T-helper 1 cell treated with Interleukin-12 subunit alpha and Interleukin-12 subunit beta and Interleukin-4 antibody, amounts not matched to agents 30 ng/mL and 1 ng/mL, for 36 hours (primary cell): ENCODE results near the gene CHST9. TPM values are rescaled to one million over a fixed set of nuclear protein-coding genes. Genes with fewer than 3 reads are reported as not detected.
"Not testable (repeated sequence)": the region's sequence is repeated elsewhere in the genome, so short reads cannot be mapped to it uniquely, and the experiment has no call there.

Source experiments
- intact Hi-C: fragments of 100-400 bp; cut with micrococcal nuclease; formaldehyde crosslinking; loops from one replicate; pipeline ENCODE4 v1.15.1; 2024
- total RNA-seq: library from RNA; stranded (reverse); gene quantifications from 2 replicates; pipeline ENCODE4 v1.2.3, GENCODE V29; 2022

The CHST9 gene
- total RNA-seq, 1 donor from 2014 or later, result not detected

DNA sequence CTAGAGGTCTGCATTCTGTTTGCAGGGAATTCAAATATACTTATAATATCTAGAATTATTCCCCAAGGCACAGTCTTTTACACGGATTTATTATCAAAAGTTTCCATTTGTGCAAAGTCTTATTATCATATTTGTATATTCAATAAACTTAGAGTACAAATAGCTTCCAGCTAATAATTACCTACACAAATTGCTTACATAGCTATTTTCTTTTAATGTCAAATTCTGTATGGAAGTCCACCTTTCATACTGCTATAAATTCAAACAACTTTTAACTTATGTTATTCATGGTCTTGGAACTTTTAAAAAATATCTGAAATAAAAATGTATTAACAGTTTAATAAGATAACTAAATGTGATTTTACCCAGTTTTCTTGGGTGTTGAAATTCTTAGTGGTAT is 13.1 kb downstream of the CHST9 start:
- intact Hi-C loops, result no loop called here

DNA sequence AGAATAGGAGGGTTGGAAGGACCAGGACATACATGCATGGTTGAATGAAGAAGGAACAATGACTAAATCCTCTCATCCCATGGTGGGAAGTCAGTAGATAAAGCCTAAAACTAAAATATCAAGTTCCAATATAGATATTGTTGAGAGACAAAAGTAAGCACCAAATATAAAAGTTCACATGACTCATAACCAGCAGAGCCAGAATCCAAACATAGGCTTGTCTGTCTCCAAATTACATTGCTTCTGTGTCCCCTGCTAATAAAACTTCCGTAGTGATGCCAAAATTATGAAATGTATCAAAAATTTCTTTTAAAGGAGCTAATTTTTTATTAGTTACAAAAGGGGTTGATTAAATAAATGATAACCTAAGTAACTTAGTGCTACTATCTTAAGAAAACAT is 19.7 kb downstream of the CHST9 start:
- intact Hi-C loops, result no loop called here

DNA sequence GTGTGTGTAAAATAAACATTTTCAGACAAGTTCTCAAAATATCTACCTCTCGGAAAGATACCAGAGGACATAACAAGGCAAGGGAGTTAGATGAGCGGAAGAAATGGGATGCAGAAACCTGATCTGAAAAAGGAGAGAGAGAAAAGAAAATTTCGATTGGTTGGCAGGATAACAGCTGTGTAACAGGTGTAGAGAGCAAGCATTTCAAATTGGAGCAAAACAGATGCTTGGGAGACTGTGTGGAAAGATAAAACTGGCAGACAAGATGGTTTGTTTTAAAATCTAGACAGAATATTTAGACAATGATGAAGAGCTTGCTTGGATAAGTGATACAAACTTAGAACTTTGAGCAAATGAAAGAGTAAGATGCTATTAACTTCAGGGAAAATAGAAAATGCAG is 20.2 kb downstream of the CHST9 start:
- intact Hi-C loops, result no loop called here

DNA sequence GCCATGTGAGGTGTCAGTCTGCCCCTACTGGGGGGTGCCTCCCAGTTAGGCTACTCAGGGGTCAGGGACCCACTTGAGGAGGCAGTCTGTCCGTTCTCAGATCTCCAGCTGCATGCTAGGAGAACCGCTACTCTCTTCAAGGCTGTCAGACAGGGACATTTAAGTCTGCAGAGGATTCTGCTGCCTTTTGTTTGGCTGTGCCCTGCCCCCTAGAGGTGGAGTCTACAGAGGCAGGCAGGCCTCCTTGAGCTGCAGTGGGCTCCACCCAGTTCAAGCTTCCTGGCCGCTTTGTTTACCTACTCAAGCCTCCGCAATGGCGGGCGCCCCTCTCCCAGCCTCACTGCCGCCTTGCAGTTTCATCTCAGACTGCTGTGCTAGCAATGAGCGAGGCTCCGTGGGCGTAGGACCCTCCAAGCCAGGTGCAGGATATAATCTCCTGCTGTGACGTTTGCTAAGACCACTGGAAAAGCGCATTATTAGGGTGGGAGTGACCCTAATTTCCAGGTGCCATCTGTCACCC is 21.9 kb downstream of the CHST9 start:
- intact Hi-C loops, result not testable (repeated sequence)

GRCh38 chr18:27149240-27149639 is 35.9 kb downstream of the CHST9 start:
- intact Hi-C loops, result not testable (repeated sequence)

DNA sequence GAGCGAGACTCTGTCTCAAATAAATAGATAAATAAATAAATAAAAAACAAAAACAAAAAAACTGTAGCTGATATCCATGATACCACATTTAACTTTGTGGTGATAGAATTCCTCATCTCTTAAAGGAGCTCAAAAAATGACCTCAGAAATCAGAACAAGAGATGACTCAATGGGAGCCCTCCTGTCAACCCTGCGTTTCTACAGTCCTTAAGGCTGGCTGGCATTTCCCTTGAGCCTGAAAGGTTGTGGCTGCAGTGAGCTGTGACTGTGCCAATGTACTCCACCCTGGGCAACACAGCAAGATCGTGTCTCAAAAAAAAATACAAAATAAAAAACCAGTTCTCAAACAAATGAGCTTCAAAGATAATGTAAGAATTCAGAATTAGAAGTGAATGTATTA is 40.4 kb downstream of the CHST9 start:
- intact Hi-C loops, result no loop called here

DNA sequence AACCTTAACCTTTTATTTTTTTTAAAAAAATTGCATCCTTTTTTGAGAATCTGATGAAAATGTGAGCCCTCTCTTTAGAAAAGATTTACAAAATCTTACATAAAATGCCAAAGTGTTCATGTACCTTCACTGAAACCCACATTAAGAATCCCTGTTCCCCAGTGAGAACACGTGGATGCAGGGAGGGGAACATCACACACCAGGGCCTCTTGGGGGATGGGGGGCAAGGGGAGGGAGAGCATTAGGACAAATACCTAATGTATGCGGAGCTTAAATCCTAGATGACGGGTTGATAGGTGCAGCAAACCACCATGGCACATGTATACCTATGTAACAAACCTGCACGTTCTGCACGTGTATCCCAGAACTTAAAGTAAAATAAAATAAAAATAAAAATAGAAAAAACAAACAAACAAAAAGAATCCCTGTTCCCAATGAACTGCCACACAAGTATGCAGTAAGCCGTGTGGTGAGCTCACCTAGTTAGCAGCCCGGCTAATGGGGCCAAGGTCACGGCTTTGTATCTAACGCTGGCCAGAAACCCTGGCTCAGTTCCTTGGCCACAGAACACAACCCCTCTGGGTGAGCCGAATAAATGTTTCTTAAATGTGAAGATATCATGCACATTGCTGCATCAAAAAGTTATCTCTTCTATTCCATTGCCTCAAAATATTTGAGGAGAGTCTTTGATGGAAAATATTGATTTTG is 41.4 kb downstream of the CHST9 start:
- intact Hi-C loops, result no loop called here

DNA sequence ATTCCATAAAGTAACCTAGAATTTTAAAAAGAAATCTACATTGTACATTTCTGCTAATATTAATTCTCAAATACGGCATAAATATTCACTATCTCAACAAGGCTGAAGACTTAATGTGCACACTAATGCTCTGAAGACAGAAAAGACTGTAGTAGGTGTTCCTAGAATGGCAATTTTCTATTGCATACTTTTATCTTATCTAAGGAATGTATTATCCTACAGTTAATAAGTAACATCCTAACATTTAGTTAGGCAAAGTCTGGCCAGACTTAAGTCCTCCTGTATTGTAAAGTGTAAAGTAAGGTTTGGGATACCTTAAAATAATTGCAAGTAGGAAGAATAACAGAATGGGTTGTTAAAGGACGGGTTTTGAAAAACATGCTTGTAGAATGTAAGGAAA is 42.2 kb downstream of the CHST9 start:
- intact Hi-C loops, result no loop called here

DNA sequence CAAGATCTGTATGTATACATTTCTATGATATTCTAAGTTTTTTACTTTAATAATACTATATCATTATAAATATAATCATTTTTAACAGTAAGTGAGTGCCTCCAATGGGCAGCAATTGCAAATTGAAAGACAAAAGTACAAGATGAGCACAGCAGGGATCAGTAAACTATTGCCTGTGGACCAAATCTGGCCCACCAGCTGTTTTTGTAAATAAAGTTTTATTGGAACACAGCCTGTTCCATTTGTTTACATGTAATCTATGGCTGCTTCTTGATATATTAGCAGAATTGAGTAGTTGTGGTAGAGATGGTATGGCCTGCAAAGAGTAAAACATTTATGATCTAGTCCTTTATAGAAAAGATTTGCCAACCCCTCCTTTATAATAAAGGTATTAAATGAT is 43.2 kb downstream of the CHST9 start:
- intact Hi-C loops, result no loop called here

DNA sequence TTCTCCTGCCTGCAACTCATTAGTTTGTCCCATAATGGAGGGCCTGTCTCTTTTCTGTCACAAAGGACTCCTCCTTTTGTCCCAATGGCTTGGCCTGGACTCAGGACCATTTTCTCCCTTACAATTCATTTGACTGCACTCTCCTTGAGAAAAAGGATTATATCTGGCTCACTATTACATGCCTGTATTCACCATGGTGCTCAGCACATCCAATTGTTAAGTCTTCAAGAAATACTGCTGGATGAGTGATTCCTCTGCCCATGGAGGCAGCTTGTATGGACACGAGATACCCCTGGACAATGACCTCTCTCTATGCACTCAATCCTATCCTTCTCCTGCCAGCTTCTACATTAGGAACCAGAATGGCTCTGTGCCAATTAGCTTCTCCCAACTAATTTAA is 47.0 kb downstream of the CHST9 start:
- intact Hi-C loops, result no loop called here

DNA sequence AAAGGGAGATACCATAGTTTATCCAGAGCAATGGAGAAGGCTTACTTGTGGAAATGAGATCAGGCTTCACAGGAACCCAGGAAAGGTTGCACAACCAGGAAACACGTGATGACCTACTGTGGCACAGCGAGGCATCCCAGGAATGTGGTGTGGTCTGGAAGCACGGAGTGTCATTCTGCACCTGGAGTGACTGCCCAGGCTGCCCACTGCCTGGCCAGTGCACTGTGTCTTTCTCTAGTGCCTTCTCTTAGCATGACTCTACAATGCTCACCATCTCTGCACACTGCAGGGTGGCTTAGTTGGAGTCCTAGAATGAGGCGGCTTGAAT is 48.9 kb downstream of the CHST9 start:
- intact Hi-C loops, result no loop called here

DNA sequence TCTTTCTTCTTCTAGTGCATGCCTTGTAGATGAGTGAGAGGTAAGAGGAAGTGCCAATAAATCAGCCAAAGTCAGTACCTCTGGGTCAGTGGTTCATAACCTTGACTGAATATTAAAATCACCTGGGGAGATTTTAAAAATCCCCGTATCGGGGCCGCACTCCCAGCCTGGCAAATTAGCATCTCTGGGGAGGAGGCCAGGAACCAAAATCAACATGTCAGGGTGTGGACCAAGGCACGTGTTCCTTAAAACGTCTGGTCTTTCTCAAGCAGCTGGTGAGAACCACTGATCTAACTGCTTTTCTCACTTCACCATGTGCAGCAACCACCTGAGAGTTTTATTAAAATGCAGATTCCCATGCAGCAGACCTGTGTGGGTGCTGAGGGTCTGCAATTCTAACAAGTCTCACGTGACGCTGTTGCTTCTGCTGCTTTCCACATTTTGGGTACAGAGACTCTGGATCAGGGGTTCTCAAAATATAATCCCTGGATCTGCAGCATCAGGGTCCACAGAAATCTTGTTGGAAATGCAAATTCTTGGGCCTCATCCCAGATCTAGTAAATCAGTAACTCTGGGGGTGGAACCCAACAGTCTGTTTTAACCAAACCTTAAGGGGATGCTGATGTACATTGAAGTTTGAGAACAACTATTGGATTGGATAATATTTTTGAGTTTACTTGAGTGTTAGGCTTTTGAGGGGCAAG is 49.5 kb downstream of the CHST9 start:
- intact Hi-C loops, result no loop called here

DNA sequence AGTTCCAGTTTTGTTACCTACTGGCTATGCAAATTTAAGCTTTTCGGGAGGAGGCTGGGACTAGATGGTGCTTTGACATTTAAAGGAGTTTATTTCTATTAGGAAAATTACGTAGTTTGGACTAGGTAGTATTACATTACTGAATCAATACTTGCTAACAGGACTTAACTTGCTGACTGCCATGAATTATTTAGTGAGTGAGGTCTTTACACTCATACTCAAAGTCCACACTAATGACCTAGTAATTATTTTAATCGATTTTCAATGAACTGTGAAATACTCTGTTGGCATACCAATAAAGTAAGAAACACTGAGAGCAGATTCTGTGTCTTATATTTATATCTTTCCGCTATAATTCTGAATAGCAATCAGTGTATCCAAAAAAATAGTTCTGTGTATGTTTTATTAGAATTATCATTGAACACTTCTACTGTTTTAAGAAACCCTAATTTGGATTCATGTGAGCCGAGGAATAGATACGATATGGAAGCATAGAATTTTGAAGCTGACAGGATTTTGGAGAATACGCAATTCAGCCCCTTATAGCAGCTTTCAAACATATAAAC is 55.0 kb downstream of the CHST9 start:
- intact Hi-C loops, result no loop called here

GRCh38 chr18:27124196-27124595 is 60.9 kb downstream of the CHST9 start:
- intact Hi-C loops, result no loop called here

DNA sequence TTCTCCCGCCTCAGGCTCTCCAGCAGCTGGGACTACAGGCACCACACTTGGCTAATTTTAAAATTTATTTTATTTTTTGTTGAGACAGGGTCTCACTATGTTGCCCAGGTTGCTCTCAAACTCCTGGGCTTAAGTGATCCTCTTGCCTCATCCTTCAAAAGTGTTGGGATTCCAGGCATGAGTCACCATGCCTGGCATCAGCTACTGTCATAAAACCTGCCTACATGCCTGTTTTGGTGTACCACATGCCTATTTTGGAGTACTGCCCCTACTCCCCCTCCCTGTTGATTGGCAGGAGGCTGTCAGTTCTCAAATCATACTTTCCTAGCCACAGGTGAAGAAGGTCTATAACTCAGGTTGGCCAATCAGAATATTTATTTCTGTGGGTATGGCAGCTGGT is 64.0 kb downstream of the CHST9 start:
- intact Hi-C loops, result no loop called here

GRCh38 chr18:27120246-27120645 is 64.9 kb downstream of the CHST9 start:
- intact Hi-C loops, result no loop called here

DNA sequence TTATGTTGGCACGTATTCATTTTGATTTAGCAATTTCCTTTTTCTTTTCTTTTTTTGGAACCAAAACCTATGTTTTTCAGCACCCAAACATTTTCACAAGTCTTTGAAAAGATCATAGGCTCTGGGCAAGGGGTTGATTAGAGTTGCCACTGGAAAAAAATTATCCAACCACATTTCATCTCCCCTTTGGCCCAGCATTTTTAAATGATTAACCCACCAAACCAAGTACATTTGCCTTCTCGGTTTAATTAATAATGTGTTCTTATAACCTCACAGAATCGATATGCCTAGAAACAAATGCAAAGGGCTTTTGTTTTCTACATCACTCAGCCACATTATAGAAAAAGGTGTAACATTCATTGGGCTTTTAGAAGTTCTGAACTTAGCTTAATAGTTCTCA is 66.1 kb downstream of the CHST9 start:
- intact Hi-C loops, result no loop called here

GRCh38 chr18:27114842-27115241 is 70.3 kb downstream of the CHST9 start:
- intact Hi-C loops, result no loop called here

DNA sequence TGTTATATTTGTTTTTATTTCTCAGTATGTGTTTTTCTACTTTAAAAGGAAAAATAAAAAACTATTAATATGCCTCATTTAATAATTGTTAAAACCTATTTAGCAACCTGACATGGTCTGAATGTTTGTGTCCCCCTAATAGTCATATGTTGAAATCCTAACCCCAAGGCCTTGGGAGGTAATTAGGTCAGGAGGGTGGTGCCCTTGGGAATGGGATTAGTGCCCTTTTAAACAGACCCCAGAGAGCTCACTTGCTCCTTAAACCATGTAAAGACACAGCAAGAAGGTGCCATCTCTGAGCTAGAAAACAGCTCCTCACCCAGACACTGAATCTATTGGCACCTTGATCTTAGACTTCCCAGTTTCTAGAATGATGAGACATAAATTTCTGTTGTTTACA is 71.8 kb downstream of the CHST9 start:
- intact Hi-C loops, result no loop called here

DNA sequence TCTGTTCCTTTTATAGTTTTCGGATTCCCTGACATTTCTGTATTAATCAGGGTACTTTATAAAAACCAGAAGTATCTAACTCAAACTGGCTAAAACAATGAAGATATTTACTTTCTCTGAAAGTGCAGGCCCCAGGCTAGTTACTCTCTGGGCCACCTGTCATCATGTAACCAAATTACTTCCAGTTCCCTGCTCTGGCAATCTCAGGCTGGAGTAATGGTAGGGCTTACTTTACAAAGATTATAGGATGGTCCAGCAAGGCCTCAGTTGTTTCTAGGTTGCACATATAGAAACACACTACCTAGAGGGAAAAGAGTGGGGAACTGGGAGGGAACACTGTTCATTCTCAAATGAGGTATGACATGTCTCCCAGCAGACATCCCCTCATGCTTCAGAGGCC is 74.8 kb downstream of the CHST9 start:
- intact Hi-C loops, result no loop called here

DNA sequence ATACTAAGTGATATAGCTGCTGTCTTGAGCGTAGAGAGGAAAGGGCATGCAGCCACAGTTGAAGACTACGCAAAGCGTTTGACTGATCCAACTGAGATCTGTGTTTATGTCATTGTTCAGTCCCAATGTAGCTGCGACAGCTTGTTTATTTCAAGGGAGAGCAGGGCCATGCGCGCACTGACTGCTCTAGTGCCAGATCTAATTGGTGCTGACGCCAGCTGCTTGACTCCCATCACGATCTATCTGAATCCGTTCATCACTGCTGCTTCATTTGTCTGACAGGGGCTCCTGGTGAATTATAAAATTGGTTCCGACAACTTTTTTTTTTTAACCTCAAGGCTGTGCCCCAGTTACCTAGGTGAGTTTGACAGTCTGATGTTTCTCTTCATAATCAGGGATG is 75.7 kb downstream of the CHST9 start:
- intact Hi-C loops, result loop anchor here (1.0 kb wide), 1 partner anchor 20 kb away; no protein-coding TSS in a partner anchor

DNA sequence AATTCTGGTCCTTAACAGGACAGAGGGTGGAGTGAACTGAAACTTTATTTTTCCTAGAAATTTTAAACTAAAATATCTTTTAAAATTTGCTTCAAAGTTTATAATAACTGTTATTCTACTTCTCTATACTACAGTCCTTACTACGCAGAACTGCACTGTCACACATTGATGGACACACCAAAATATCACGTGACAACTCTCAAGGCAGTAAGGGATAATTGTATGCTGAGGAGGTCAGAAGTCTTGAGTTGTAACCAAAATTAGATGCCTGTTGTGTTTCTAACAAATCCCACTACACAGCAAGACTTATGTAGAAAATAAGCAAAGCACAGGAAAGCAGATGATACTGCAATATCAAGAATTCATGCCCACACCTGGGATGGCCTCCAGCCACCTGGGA is 76.3 kb downstream of the CHST9 start:
- intact Hi-C loops, result loop anchor here (1.0 kb wide), 1 partner anchor 20 kb away; no protein-coding TSS in a partner anchor

DNA sequence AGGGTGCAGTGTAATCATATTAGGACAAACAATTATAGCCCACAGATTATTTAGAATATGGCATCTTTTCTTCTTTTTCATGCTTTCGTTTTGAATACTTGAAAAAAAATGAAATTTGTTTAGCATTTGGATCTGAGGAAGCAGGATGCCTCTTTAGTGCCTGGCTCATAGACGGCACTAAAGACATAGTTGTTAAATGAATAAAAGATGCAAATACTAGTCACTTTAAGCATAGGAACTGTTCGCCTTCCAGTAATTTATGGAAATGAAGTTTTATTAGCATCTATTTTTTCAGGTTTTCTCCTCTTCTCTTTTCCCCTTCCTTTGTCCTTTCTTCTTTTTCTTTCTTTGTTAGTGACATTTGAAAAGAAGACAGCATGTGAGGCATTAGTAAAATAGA is 80.4 kb downstream of the CHST9 start:
- intact Hi-C loops, result no loop called here
